ENCODE results near the gene NAA15.
"Not testable (repeated sequence)": the region's sequence is repeated elsewhere in the genome, so short reads cannot be mapped to it uniquely, and the experiment has no call there.

NAA15 gene

DNA sequence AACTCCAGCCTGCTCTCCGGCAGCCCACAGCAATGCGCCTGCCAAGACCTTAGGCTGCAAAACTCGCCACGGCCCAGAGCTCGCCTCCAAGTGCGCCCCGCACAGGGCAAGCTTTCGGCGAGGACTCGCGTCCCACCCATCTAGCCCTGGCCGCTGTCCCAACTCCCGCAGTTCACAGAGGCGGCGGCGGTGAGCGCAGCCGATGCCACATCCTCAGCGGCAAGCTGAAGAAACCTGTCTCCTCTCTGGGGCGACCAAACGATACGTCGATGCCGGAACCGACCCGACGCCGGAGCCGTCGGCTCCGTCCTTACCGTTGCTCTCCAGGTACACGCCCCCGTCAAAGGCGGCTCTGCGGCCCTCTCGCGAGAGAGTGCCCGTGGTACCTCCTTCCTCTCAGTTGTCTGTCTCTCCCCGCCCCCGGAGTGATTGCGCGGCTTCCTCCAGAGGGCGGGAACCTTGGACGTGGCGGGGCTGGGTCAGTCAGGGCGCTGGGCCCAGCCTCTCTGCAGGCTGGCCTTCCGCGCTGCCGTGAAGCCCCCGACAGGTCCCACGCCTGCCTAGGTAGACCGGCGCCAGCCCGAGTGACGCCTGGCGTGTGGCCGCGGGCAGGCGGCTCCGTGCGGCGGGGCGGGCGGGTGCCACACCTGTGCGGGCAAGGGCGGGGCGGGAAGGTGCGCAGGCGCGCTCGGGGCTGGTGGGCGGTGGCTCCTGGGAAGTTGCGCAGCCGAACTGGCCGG lies 152.2 kb downstream of the NAA15 start:
- peak; percentile 96 for DNase-seq

DNA sequence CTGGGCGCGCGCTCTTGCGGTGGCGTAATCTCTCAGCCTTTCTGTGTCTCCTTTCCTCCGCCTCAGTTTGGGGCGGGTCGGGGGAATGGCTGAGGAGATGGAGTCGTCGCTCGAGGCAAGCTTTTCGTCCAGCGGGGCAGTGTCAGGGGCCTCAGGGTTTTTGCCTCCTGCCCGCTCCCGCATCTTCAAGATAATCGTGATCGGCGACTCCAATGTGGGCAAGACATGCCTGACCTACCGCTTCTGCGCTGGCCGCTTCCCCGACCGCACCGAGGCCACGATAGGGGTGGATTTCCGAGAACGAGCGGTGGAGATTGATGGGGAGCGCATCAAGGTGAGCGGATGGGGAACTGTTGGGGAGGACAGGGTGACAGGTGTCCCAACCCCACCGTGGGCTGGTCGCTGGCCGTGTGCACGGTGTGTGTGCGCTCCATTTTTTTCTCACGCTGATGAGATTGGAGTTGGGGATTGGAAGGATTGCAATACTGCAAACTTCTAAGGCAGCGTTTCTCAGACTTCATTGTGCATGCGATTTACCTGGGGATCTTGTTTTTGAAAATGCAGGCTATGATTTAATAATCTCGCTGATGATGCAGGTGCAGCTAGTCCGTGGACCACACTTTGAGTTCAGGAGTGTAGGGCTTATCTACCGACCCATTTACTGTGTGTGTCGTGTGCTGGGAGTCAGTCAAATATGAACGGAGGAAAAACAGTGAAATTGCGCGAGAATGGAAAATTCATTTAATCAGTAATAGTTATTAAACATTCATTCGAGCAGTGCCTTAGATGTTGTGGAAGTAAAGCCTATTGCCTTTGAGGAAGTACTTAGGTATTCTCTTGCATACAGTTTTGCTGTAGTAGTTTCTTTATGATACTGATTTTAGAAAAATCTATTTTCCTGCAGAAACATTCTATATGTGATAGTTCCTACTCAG lies 153.1 kb downstream of the NAA15 start, which contains the start of gene RAB33B:
TSS of gene RAB33B (plus strand) at position 11 of the 935 bp plus-strand sequence. CDS start at position 86, 75 bp downstream.
- DNase-seq: no peak

DNA sequence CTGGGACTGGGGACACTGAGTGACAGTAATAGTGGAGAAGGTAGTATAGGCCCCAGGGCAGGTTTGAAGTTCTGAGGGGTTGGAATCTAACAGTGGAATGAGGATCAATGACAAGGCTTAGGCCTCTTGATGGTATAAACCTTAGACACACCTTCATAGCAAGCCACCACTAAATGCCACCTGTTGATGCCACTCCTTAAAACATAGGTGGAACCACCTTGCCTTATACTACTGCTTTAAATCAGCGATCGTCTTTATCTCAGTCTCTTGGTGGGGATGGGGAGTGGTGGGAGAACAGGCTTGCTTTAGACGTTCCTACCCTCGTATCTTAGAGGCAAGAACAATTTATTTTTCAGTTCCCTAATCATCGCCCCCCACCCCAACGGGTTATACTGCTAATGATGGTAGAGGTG lies 153.8 kb downstream of the NAA15 start:
- no peak for DNase-seq

DNA sequence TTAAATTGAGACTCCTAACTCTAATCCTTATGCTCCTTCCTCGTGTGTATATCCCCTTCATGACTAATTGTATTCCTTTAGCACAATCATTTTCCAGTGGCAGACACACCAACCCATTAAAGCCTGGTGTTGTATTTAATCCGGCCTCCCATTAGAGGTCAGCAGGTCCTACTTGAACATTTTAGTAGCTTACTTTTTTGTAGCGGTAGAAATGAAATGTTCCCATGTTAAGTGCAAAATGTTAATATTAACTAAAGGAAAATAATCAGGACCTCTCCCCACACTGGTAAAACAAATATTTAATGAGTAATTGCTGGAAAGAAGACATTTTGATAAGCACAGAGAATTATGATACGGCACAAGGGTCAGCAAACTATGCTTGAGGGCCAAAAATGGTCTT lies 156.0 kb downstream of the NAA15 start:
- no peak for DNase-seq

DNA sequence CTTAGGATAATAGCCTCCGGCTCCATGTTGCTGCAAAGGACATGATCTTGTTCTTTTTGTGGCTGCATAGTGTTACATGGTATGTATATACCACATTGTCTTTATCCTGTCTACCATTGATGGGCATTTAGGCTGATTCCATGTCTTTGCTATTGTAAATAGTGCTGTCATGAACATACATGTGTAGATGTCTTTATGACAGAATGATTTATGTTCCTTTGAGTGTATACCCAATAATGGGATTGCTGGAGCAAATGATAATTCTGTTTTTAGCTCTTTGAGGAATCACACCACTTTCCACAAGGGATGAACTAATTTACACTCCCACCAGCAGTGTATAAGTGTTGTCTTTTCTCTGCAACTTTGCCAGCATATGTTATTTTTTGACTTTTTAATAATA lies 157.2 kb downstream of the NAA15 start:
- DNase-seq: no peak

DNA sequence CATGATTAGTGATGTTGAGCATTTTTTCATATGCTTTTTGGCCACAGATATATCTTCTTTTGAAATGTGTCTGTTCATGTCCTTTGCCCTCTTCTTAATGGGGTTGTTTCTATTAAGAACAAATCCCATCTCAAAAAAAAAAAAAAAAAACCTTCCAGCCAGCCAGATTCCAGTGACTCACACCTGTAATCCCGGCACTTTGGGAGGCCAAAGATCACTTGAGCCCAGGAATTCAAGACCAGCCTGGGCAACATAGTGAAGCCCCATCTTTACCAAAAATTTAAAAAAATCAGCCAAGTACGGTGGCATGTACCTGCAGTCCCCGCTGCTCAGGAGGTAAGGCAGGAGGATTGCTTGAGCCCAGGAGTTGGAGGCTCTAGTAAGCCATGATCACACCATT lies 157.7 kb downstream of the NAA15 start:
- DNase-seq: no peak

DNA sequence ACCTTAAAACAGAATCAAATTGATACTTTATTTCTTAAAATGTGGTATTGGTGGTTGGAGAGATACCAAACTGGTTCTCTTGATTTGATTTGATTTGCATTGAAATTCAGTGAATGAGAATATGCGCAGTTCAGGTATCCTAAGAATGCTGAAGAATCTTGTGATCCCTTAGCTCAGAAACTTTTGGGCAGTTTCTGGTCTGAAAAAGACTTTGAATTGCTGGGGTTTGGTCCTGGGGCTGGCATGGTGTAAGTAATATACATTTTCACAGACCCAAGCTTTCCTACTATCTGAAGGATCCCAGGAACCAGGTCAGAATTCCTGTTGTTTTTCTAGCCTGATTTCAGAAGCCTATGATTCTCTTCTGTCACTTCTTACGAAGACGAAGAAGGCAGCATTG lies 159.3 kb downstream of the NAA15 start:
- DNase-seq: no peak

DNA sequence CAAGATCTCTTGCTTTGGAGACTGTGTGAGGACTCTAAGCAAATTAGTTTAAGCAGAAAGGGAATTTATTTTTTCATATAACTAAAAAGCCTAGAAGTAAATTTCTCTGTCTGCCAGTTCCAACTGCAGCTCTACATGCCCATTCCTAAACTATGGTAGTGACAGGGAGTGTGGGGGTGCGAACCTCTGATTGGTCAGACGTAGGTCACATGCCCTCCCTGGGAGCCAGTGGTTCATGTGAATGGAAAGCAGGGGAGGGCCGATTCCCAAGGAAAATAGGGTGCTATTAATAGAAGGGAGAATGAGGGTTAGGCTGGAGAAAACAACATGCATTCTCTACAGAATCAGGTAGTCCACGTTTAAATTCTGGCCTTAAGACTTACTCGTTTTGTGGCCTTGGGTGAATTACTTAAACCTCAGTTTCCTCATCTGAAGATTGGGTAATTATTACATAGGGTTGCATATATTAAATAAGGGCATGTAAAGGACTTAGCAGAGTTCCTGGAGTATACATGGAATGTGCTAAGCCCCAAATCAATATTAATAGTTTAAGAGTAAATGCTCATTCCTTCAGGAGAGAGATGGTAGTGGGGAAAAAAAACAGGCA lies 159.8 kb downstream of the NAA15 start:
- no peak for DNase-seq

DNA sequence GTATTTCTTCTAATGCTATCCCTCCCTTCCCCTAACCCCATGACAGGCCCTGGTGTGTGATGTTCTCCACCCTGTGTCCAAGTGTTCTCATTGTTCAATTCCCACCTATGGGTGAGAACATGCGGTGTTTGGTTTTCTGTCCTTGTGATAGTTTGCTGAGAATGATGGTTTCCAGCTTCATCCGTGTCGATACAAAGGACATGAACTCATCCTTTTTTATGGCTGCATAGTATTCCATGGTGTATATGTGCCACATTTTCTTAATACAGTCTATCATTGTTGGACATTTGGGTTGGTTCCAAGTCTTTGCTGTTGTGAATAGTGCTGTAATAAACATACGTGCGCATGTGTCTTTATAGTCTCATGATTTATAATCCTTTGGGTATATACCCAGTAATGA lies 163.2 kb downstream of the NAA15 start:
- not testable (repeated sequence) for DNase-seq

DNA sequence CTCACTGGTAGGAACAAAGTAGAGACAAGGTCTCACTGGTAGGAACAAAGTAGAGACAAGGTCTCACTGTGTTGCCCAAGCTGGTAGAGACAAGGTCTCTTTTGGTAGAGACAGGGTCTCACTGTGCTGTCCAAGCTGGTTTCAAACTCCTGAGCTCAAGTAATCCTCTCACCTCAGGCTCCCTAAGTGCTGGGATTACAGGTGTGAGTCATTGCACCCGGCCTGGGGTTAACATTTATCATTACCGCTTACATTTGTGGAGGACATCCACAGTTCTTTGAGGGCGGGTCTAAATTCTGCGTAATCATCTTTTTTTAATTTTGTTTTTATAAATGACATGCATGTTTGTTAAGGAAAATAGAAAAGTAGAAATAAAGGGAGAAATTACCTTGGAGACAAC lies 164.6 kb downstream of the NAA15 start:
- no peak for DNase-seq

DNA sequence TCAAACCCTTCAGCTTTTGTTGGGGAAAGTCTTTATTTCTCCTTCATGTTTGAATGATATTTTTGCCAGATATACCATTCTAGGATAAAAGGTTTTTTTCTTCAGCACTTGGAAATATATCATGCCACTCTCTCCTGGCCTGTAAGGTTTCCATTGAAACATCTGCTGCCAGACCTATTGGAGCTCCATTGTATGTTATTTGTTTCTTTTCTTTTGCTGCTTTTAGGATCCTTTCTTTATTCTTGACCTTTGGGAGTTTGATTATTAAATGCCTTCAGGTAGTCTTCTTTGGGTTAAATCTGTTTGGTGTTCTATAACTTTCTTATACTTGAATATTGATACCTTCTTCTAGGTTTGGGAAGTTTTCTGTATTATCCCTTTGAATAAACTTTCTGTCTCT lies 167.5 kb downstream of the NAA15 start:
- not testable (repeated sequence) for DNase-seq

DNA sequence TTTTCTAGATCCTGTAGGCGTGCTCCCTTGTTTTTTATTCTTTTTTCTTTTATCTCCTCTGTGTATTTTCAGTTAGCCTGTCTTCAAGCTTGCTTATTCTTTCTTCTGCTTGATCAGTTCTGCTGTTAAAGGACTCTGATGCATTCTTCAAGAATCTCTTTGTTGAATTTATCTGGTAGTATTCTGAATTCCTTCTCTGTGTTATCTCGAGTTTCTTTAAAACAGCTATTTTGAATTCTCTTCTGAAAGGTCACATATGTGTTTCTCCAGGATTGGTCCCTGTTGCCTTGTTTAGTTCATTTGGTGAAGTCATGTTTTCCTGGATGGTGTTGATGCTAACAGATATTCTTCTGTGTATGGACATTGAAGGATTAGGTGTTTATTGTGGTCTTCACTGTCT lies 167.9 kb downstream of the NAA15 start:
- DNase-seq: no peak

All from NK-92 treated with Interleukin-12 subunit alpha and Interleukin-12 subunit beta, amount 100 ng/mL, for 24 hours (cell line).